Body of pancreas (tissue), 4 donors: ENCODE results near the gene TIPARP.

ENCODE experiments used
- POLR2A ChIP-seq, 3 donors: fragments of 450-650 bp; IDR thresholded peaks; one replicate each; pipeline ENCODE4 v1.6.1; 2016; ENCODE audit warnings: antibody characterized with exemption in 3 of 3, mild to moderate bottlenecking in 2 of 3
- TF ChIP-seq, protein P1 (sequence below), 7 experiments: fragments of 450-650 bp in 4 of 7; fragments of 200-600 bp in 3 of 7; sonication (generic) in 3 of 7; IDR thresholded peaks; one replicate each; pipeline ENCODE4 v1.5.1; 2016 to 2019; ENCODE audit warnings: antibody characterized with exemption in 7 of 7

DNA sequence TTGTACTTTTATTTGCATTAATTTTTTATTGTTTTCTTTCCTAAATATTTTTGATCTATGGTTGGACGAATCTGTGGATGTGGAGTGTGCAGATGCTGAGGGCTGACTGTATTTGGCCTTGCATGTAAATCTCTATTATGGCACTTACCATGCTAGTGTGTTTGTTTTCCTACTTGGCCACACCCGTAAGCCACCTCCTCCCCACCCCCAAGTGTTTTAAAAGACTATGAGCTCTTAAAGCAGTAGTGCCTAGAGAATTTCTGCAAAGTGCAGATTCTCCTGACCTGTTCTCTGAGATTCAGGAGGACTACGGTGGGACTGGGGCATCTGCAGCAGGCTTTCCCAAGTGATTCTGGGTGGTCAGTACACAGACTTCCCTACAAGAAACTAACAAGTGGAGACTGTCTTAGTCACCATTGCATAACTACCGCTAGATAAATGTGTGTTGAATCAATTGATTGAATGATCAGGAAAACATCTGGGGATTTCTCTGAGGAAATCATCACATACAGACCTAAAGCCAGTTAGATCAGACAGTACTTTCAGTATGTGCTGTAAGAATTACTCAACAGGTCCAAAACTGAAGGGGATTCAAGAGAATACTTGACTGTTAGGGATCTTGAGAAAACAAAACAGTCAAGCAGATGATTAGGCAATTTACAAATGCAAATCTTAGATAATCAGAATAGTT lies 6.2 kb upstream of the TIPARP start:
- TF ChIP-seq POLR2A (IDR thresholded peaks at IDR 0.05) = no peak
- TF ChIP-seq, protein P1, sequence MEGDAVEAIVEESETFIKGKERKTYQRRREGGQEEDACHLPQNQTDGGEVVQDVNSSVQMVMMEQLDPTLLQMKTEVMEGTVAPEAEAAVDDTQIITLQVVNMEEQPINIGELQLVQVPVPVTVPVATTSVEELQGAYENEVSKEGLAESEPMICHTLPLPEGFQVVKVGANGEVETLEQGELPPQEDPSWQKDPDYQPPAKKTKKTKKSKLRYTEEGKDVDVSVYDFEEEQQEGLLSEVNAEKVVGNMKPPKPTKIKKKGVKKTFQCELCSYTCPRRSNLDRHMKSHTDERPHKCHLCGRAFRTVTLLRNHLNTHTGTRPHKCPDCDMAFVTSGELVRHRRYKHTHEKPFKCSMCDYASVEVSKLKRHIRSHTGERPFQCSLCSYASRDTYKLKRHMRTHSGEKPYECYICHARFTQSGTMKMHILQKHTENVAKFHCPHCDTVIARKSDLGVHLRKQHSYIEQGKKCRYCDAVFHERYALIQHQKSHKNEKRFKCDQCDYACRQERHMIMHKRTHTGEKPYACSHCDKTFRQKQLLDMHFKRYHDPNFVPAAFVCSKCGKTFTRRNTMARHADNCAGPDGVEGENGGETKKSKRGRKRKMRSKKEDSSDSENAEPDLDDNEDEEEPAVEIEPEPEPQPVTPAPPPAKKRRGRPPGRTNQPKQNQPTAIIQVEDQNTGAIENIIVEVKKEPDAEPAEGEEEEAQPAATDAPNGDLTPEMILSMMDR (IDR thresholded peaks at IDR 0.05) = no peak
